Tibial artery (tissue), 4 donors: ENCODE results near the gene THPO.

Source experiments
- DNase-seq, 2 donors: peaks; one replicate each; pipeline ENCODE4 v3.0.0-alpha.2; 2019
- H3K27ac ChIP-seq, 2 donors: fragments of 200-600 bp; sonication (generic) in 1 of 2; 1 replicate in 1 of 2; 2 replicates in 1 of 2; pipeline ENCODE4 v1.5.1; 2018 to 2019; ENCODE audit warnings: mild to moderate bottlenecking in 1 of 2
- H3K27me3 ChIP-seq, 2 donors: fragments of 200-600 bp; sonication (generic) in 1 of 2; one replicate each; pipeline versions ENCODE4 v1.5.1 to v1.6.0; 2016 to 2019
- H3K36me3 ChIP-seq, 3 donors: fragments of 200-600 bp; sonication (generic) in 2 of 3; one replicate each; pipeline ENCODE4 v1.5.1; 2016 to 2019; ENCODE audit warnings: mild to moderate bottlenecking in 2 of 3
- H3K4me1 ChIP-seq, 4 donors: fragments of 200-600 bp; sonication (generic) in 2 of 4; 1 replicate in 3 of 4; 2 replicates in 1 of 4; pipeline ENCODE4 v1.5.1; 2016 to 2019
- H3K4me3 ChIP-seq, 2 donors: fragments of 200-600 bp; sonication (generic) in 1 of 2; 1 replicate in 1 of 2; 2 replicates in 1 of 2; pipeline ENCODE4 v1.5.1; 2018 to 2019; ENCODE audit warnings: mild to moderate bottlenecking in 2 of 2
- H3K9me3 ChIP-seq, 3 donors: fragments of 200-600 bp; sonication (generic) in 1 of 3; one replicate each; pipeline ENCODE4 v1.5.1; 2016 to 2019
- CTCF ChIP-seq, 2 experiments: fragments of 200-600 bp in 1 of 2; fragments of 450-650 bp in 1 of 2; IDR thresholded peaks; one replicate each; pipeline ENCODE4 v1.5.1; 2017 to 2019; ENCODE audit warnings: antibody characterized with exemption in 2 of 2, mild to moderate bottlenecking in 1 of 2, moderate library complexity in 1 of 2
- intact Hi-C: fragments of 100-400 bp; cut with DNase I; formaldehyde crosslinking; loops from one replicate; pipeline ENCODE4 v1.15.0; 2023; ENCODE audit warnings: low total_unique reads

THPO gene

DNA sequence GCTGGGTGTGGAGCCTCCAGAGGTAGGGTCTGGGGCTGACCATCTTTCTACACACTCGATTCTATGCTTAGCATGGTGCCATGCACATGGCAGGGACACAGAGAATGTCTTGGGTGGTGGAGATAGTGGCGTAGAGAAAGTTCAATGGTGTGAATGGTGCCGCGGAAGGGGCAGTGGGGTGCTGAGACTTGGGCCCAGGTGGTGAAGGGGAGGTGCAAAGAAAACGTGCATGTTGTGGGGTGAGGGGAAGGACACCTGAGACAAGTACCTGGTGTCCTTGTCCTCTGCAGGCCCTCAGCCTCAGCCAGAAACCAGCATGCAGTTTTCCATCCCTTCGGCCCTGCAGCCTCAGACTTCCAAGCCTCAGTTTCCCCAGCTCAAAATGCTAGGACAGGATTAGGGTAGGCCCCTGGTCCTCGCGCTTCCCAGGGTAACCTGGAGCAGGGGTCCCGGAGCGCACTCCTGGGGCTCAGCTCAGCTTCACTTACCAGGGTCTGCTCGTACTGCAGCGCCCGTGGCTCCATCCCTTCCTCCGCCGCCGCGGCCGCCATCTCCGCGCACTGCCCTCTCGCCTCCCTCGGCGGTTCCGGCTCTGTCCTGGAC is 17.0 kb downstream of the THPO start:
- intact Hi-C loops, result no loop called here
- Histone ChIP-seq H3K36me3 (peaks cover 0 to 28% (median under 1%) of the 10 kb centered on the region in 3 donors), H3K4me3 (peak overlapping the region; percentile 69 to 96), H3K4me1 (peaks cover 0 to 35% (median 18%) of the 10 kb centered on the region in 4 donors), H3K27ac (peak overlapping the region; percentile 97 to 98), H3K9me3 (no peaks in the 10 kb centered on the region), H3K27me3 (no peaks in the 10 kb centered on the region)
- no peak for TF ChIP-seq CTCF (IDR thresholded peaks at IDR 0.05)
- no peak for DNase-seq

DNA sequence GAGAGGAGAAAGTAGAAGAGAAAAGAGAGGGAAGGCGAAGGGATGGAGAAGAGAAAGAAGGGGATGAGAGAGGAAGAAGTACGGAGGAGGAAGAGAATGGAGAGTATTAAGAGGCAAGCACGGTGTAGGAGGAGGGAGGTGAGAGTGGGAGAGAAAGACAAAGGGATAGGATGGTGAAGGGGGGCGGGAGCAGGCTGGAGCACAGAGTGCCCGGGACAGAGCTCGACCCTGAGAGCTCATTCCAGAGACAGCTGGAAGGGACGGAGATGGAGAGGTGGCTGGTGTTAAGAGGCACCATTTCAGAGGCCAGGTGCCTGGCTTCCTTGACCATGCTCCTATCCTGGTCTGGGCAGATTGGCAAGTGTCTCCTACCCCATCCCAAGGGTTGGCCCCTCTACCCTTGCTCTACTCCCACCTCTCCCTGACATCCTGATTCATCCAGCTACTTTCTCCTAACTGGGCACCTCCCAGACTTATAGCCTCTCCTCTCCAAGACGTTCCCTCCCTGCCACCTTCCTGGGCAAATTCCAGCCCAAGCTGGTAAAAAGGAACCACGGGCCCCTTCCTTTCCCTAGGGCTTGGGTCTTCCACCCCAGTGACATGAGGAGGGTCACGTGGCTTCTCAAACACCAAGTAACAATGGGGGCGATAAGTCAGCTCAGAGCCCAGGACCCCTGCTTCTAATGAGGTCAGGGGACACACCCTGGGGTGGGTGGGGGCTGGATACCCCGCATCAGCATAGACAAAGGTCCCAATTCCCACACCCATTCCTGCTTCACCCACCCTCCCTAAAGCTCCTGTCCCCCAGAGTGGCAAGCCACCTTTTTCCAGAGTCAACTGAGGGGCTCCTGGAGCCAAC is 17.7 kb downstream of the THPO start:
- peak overlapping the region; percentile 97 to 98 for H3K27ac ChIP-seq
- intact Hi-C loops, result no loop called here
- DNase-seq, result no peak

GRCh38 chr3:184359610-184360009 is 18.4 kb downstream of the THPO start:
- TF ChIP-seq CTCF (IDR thresholded peaks at IDR 0.05), result no peak
- Histone ChIP-seq H3K4me1 (peaks cover 0 to 35% (median 17%) of the 10 kb centered on the region in 4 donors), H3K36me3 (peaks cover 0 to 29% (median 7%) of the 10 kb centered on the region in 3 donors), H3K4me3 (no peak overlapping the region), H3K27me3 (no peaks in the 10 kb centered on the region), H3K27ac (no peak overlapping the region), H3K9me3 (no peaks in the 10 kb centered on the region)
- DNase-seq, result no peak
- intact Hi-C loops, result no loop called here

More for the DNA sequence above, 17.7 kb downstream of the THPO start:
- H3K27me3 ChIP-seq, result no peaks in the 10 kb centered on the region
- peak overlapping the region; percentile 69 to 96 for H3K4me3 ChIP-seq
- no peaks in the 10 kb centered on the region for H3K9me3 ChIP-seq
- peaks cover 0 to 31% (median 1%) of the 10 kb centered on the region in 3 donors for H3K36me3 ChIP-seq
- H3K4me1 ChIP-seq, result peaks cover 0 to 35% (median 18%) of the 10 kb centered on the region in 4 donors
- no peak for TF ChIP-seq CTCF (IDR thresholded peaks at IDR 0.05)

- TF ChIP-seq CTCF (IDR thresholded peaks at IDR 0.05), result no peak
- peaks cover 0 to 29% (median 7%) of the 10 kb centered on the region in 3 donors for H3K36me3 ChIP-seq
- no peaks in the 10 kb centered on the region for H3K9me3 ChIP-seq
- H3K4me3 ChIP-seq, result no peak overlapping the region
- intact Hi-C loops, result no loop called here
- no peak for DNase-seq
- peaks cover 0 to 34% (median 12%) of the 10 kb centered on the region in 4 donors for H3K4me1 ChIP-seq
- H3K27ac ChIP-seq, result no peak overlapping the region
- H3K27me3 ChIP-seq, result no peaks in the 10 kb centered on the region
Observed at GRCh38 chr3:184358921-184359350, 19.1 kb downstream of the THPO start.

DNA sequence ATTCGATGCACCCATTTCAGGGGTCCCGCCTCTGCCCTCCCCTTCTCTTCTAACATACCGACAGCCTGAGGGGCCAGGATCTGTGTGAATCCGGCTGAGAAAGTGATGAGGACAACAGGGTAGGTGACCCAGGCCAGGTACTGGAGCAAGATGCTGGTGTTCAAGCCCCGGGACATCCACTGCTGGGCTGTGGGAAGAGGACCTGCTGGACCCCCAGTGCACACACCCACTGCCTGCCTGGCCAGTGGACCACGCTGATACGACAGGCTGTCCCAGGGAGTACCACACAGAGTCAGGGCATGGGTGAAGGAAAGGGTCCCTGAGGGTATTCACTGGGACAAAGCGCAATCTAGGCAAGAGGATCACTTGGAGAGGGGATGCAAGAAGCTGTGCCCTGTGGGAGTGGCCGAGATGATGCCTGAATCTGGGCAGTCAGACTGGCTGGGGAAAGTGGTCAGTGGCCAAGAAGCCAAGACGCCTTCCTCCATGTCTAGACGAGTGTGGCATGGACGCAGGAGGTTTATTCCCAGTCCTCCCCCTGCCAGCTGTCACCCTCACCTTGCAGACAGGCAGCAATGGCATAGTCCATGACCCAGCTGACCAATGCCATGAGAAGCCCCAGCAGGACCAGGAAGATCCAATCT is 19.8 kb downstream of the THPO start:
- Histone ChIP-seq H3K27ac (no peak overlapping the region), H3K27me3 (no peaks in the 10 kb centered on the region), H3K36me3 (peaks cover 0 to 29% (median 7%) of the 10 kb centered on the region in 3 donors), H3K4me1 (peaks cover 0 to 28% (median 7%) of the 10 kb centered on the region in 4 donors), H3K9me3 (no peaks in the 10 kb centered on the region), H3K4me3 (no peak overlapping the region)
- no peak for DNase-seq
- no peak for TF ChIP-seq CTCF (IDR thresholded peaks at IDR 0.05)
- intact Hi-C loops, result no loop called here
